CMK (cell line): Measurements from ENCODE around the gene SLFN12L.
"Not testable (repeated sequence)": the region's sequence is repeated elsewhere in the genome, so short reads cannot be mapped to it uniquely, and the experiment has no call there.

Experiments
- DNase-seq: peaks from one replicate; pipeline ENCODE4 v3.0.0-alpha.2; 2010; ENCODE audit warnings: low read depth

Gene SLFN12L

DNA sequence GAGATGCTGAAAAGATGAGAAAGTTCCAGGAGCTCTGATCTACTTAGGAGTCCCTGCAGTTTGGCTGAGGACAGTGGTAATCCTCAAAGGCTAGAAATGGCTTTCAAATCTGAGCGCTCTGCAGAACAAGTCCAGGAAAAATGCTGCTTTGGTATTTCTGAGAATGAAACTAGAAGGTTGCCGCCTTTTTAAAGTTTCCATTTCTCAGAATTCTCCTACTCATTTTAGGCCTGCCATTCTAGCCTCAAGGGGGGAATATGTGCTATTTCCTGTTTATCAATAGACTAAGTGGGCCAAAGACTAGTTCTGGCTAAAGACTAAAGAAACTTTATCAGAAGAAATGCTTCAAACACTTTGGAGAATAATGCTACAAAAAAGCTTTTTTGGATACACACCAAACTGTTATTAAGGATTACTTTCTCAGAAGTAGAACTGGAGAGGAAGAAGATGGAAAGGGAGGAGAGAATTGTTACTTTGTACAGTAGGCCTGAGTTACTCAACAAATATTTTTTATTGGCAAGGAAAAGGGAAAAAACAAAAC lies at the start of gene SLFN12L:
SLFN12L (minus strand) TSS at position 78 of the 541 bp plus-strand sequence. CDS start 15,314 bp downstream, outside the sequence.
- no peak for DNase-seq

- DNase-seq: no peak
Measured at GRCh38 chr17:35586569-35587073, 49.1 kb upstream of the SLFN12L start.

DNA sequence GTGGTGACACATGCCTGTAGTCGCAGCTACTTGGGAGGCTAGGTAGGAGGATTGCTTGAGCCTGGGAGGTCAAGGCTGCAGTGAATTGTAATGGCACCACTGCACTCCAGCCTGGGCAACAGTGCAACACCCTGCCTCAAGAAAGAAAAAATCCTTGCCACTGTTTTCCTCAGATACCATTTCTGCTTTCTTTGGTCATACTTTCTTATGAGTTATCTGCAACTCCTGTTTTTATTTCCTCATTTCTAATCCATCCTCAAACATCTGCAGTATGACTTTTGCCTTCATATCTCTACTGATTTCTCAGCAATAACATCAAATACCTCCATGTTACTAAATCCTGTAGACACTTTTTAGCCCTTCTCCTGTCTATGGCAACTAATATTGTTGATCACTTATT lies 46.6 kb upstream of the SLFN12L start:
- DNase-seq: no peak

DNA sequence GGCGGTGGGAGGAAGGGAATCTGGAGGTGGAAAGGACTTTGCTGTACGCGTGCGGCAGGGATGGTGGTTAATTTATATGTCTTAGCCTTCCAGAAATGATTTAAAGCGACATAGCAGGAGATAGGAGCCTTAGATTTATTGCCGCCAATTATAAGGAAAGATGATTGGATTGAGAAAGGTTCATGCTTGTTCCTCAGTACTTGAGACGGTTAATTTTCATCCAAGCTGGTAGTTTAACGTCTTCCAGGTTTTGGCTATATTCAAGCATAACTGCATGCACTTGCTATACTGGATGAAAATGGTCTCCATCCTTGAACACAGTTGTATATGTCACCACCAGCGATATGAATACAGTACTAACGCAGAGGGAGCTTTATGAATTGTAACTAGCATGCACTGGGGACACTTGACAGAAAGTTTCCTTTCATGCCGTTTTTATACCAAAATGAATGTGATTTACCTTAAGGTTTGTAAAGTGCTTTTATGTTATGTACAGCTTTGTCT lies 41.5 kb upstream of the SLFN12L start:
- no peak for DNase-seq

DNA sequence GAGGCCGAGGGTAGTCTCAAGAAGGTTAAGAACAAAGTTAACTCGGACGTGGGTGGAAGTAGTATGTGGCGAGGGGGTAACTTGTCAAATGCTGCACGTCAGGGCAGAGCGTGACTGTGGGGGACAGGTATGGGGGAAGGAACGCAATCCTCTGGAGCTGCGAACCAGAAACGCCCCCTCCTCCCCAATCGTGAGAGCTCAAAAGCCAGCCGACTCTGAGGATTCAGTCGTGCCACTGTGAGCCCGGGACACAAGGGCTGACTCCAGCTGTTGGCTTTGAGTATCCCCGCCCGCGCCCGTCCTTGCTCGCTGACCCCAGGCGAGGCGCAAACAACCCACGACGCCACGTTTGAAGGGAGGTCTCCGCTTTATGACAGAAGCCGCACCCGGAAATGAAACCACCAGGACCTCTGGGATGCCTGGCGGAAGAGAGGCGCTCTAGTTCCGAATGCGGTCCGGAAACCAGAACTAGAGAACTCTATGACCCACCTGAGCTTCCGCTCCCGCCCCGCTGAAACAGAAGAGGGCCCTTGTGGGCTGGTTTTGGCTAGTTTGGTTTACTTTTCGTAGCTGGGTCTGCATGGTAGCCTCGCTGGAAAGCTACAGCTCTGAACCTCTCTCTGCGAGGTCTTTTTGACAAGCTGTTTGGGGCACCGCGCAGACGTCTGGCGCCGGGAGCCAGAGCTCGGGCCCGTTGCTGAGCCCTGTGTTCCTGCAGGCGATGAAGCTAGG lies 40.9 kb upstream of the SLFN12L start, which contains the start of gene PEX12:
PEX12 (minus strand) TSS at position 375 of the 732 bp plus-strand sequence. CDS start 550 bp downstream, outside the sequence.
- DNase-seq: peak; percentile 88

- no peak for DNase-seq
Measured at GRCh38 chr17:35577830-35578196, 40.3 kb upstream of the SLFN12L start.

DNA sequence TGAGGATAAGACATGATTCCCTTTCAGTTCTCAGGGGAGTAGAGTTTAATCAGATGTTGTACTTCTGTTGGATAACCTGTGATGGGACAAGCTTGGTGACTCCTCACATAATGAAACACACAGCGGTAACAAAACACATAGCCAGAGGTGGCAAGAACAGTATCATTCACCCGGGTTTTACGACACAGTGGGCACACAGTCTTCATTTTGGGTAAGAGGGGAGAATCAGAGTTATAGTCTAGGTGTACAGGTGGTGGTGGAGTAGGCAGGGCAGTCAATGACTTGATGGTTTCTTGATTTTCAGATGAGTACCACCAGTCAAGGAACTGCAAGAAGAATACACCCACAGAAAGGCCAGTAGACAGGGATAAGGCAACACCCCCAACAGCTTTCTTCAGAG lies 38.3 kb upstream of the SLFN12L start:
- DNase-seq: no peak

DNA sequence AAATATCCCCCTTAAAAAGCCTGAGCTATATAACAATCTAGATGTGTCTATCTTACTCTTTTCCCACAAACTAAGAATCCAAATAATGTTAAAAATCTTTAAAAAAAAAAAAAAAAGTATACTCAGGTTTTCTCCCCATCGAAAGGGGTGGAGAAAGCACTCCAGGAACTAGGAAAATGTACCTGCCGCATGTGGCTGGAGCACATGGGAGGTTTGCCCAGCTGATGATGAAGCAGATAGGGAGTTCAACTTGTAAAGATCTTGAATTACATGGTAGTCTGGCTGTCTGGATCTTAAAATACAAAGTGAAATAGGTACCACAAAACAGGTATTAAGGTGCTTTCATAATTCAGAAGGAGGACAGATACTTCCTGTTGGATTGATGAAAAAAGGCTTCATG lies 31.9 kb upstream of the SLFN12L start:
- no peak for DNase-seq

- no peak for DNase-seq
Measured at GRCh38 chr17:35568561-35568960, 31.1 kb upstream of the SLFN12L start.

DNA sequence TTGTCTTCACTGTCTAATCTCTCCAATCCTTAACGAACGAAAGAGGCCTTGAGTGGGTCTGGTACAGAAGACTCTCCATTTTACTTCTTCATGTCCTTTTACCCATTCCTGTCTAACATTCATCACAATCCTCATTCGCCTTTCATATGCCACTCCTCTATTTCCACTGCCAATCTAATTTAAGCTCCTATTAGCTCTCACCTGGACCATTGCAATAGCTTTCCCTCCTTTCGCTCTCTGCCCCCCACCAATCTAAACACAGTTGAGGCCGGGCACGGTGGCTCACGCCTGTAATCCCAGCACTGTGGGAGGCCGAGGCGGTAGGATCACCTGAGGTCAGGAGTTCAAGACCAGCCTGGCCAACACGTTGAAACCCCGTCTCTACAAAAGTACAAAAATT lies 29.5 kb upstream of the SLFN12L start:
- DNase-seq: no peak

GRCh38 chr17:35563181-35563580 lies 25.7 kb upstream of the SLFN12L start:
- DNase-seq: not testable (repeated sequence)

- DNase-seq: peak; percentile 96
Measured at GRCh38 chr17:35560703-35561102, 23.2 kb upstream of the SLFN12L start, which contains the start of gene SLFN14. Gene SLFN14 (minus strand): TSS chr17:35560819. CDS start chr17:35558062, 2,757 bp downstream.

DNA sequence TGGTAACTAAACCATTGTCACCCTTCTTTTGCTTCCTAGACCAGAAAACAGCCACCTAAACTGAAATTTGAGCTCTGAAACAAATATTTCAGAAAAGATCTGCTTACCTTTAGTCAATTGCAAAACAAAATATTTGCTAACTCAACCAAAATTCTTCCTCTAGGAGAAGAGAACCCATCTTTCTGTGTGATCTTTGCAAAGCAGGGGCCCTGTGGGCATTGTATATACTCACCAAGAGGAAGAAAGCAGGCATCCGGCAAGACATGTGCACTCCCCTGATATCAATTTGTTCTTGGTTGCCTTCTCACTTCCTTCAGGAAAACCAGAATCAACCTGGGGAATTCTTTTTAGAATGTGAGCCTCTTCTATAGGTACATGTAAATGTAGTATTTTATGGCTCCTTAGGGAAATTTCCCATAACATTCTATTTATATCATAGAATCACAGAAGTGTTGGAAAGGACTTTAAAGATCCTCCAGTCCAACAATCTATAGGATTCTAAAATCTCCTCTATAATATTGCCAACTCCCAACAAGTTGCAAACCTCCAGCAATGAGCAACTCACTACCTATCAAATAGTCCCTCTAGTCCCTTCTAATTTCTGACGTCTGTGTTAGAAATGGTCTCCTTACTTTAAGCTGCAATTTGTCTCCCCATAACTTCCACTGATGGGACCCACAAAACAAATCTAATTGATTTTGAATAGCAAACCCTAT lies 22.2 kb upstream of the SLFN12L start:
- DNase-seq: no peak

DNA sequence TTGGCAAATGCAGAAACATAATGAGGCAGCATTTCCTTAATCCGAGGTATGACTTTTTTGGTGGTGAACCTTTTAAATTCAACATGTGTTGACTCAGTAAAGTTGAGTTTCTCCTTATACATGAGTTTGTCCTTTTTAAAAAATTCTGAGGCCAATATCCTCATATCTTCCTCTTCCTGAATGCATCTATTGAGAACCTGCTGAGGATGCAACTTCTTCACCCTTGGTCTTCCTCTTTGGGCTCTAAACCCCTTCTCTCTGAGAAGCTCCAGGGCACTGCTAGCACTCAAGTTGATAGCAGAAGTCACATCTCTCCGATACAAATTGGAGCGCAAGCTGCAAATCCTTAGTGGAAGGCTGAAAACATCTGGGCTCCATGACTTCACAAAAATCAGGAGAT lies 19.9 kb upstream of the SLFN12L start:
- DNase-seq: no peak

- DNase-seq: no peak
Measured at GRCh38 chr17:35555691-35556090, 18.2 kb upstream of the SLFN12L start.

DNA sequence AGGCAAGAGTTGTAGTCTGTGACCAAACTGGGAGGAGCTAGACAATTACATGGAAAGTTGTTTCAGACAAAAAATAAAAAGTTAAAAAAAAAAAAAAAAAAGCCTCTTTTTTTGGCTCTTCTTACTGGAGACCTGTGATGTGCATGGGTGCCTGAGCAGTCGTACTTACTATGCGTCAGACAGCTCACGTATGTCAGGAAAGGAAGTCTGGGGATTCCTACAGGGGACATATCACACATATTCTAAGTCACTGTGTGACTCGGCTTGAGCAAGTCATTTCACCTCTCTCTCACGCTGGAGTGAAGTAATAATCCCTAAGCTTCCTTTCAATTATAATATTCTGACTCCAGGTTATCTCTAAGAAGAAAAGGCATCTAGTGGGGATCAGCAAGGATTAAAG lies 17.2 kb upstream of the SLFN12L start:
- no peak for DNase-seq

- DNase-seq: no peak
Measured at GRCh38 chr17:35553310-35553709, 15.8 kb upstream of the SLFN12L start.

GRCh38 chr17:35548978-35549377 lies 11.5 kb upstream of the SLFN12L start:
- no peak for DNase-seq

DNA sequence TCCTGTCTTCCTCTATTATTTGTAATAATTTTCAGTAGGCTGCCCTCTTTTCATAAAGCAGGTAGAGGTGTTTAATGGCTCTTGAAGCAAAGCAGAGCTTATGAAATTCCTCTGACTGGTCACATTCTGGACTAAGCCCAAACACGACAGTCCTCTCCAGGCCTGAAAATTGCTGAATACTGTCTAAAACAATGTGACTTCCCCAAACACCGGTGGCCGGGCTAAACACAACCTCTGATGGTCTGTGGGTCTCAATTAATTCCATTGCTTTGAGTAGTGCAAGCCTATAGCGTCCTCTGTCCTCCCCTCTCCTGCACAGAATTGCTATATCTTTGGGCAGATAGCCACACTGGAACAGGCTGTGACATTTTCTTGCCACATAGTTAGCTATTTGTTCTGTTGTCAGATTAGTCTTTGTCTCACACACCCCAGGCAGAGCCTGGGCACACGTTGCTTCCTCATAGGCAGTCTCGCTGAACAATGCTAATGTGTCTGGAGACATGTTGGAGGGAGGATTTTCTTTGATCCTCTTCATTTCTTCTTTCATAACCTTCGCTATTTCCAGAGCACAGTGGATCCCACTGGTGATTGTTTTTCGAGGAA lies 10.8 kb upstream of the SLFN12L start:
- no peak for DNase-seq

GRCh38 chr17:35546487-35546886 lies 9.0 kb upstream of the SLFN12L start:
- no peak for DNase-seq

DNA sequence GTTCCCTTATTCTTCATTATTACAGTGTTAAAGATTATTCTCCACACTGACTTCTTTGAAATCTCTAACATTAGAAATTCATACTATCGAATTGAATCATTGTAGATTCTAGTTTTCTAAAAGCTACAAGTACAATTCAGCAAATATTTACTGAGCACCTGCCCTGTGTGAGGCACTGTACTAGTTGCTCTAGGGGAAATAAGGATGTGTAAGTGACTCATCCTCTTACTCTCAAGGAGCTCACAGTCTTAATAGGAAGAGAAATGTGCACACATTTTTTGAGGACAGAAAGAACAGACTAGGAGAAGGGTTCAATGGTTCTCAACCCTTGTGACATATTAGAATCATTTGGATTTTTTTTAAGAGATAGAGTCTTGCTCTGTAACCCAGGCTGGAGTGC lies 7.7 kb upstream of the SLFN12L start:
- no peak for DNase-seq

GRCh38 chr17:35543856-35544255 lies 6.4 kb upstream of the SLFN12L start:
- no peak for DNase-seq
